Measurements from ENCODE around the gene PLXNA2.

PLXNA2 gene

GRCh38 chr1:208103597-208104513 is 140.3 kb downstream of the PLXNA2 start:
- Mint-ChIP-seq H3K27ac (peak overlapping the region in 2 of 3 experiments; percentile 12 to 63), H3K36me3 (ENCODE audit: low read depth) (peaks cover 4% of the 10 kb centered on the region), H3K4me1 (peaks cover 91% of the 10 kb centered on the region), H3K27me3 (ENCODE audit: low read depth) (peaks cover 24% of the 10 kb centered on the region), H3K4me3 (peak overlapping the region in 1 of 3 experiments; percentile 10), H3K9me3 (no peaks in the 10 kb centered on the region)
- TF ChIP-seq, protein P1, sequence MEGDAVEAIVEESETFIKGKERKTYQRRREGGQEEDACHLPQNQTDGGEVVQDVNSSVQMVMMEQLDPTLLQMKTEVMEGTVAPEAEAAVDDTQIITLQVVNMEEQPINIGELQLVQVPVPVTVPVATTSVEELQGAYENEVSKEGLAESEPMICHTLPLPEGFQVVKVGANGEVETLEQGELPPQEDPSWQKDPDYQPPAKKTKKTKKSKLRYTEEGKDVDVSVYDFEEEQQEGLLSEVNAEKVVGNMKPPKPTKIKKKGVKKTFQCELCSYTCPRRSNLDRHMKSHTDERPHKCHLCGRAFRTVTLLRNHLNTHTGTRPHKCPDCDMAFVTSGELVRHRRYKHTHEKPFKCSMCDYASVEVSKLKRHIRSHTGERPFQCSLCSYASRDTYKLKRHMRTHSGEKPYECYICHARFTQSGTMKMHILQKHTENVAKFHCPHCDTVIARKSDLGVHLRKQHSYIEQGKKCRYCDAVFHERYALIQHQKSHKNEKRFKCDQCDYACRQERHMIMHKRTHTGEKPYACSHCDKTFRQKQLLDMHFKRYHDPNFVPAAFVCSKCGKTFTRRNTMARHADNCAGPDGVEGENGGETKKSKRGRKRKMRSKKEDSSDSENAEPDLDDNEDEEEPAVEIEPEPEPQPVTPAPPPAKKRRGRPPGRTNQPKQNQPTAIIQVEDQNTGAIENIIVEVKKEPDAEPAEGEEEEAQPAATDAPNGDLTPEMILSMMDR (IDR thresholded peaks at IDR 0.05; ENCODE audit: unreplicated experiment in 3 of 3) = no peak

- H3K4me1 Mint-ChIP-seq = peaks cover 76% of the 10 kb centered on the region
- H3K27ac Mint-ChIP-seq = peak overlapping the region in 2 of 3 experiments; percentile 24 to 82
Observed at GRCh38 chr1:208101661-208102431, 142.3 kb downstream of the PLXNA2 start.

GRCh38 chr1:208100906-208101305 is 143.3 kb downstream of the PLXNA2 start:
- Mint-ChIP-seq H3K36me3 (ENCODE audit: low read depth) (peaks cover 16% of the 10 kb centered on the region), H3K4me1 (peaks cover 67% of the 10 kb centered on the region), H3K9me3 (no peaks in the 10 kb centered on the region), H3K27ac (peak overlapping the region in 2 of 3 experiments; percentile 20 to 24), H3K4me3 (peak overlapping the region in 1 of 3 experiments; percentile 10), H3K27me3 (ENCODE audit: low read depth) (peaks cover 28% of the 10 kb centered on the region)
- TF ChIP-seq, protein P1 (IDR thresholded peaks at IDR 0.05; ENCODE audit: unreplicated experiment in 3 of 3) = no peak

More at GRCh38 chr1:208101661-208102431, 142.3 kb downstream of the PLXNA2 start:
- H3K36me3 Mint-ChIP-seq (ENCODE audit: low read depth) = peaks cover 14% of the 10 kb centered on the region
- H3K4me3 Mint-ChIP-seq = peak overlapping the region in 1 of 3 experiments; percentile 7
- TF ChIP-seq, protein P1 (IDR thresholded peaks at IDR 0.05; ENCODE audit: unreplicated experiment in 3 of 3) = no peak
- H3K27me3 Mint-ChIP-seq (ENCODE audit: low read depth) = peaks cover 28% of the 10 kb centered on the region
- no peaks in the 10 kb centered on the region for H3K9me3 Mint-ChIP-seq

GRCh38 chr1:208100106-208100505 is 144.1 kb downstream of the PLXNA2 start:
- Mint-ChIP-seq H3K27ac (no peak overlapping the region), H3K4me3 (no peak overlapping the region), H3K9me3 (no peaks in the 10 kb centered on the region), H3K4me1 (peaks cover 59% of the 10 kb centered on the region), H3K36me3 (ENCODE audit: low read depth) (peaks cover 24% of the 10 kb centered on the region), H3K27me3 (ENCODE audit: low read depth) (peaks cover 24% of the 10 kb centered on the region)
- TF ChIP-seq, protein P1 (IDR thresholded peaks at IDR 0.05; ENCODE audit: unreplicated experiment in 3 of 3) = no peak

DNA sequence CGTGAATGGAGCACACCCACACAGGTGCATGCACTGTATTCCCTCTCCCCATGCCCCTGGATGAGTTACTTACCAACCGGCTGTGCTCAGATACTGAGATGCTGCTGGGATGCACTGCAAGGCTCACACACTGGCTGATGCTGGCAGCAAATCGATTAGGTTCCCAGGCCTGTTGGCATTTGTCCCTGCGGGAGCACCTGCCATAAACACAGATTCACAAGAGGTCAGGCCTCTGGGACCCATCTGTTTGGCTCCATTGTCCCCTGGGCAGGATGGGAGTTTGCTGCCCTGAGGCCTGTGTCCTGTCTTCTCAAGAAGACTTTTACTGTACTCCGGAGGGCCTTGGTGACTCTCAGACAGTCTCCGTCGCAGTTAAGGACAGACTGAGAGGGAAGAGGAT is 145.4 kb downstream of the PLXNA2 start:
- Mint-ChIP-seq H3K27ac (peak overlapping the region in 2 of 3 experiments; percentile 14 to 33), H3K4me1 (peaks cover 50% of the 10 kb centered on the region), H3K27me3 (ENCODE audit: low read depth) (peaks cover 19% of the 10 kb centered on the region), H3K4me3 (no peak overlapping the region), H3K9me3 (no peaks in the 10 kb centered on the region), H3K36me3 (ENCODE audit: low read depth) (peaks cover 31% of the 10 kb centered on the region)
- TF ChIP-seq, protein P1 (IDR thresholded peaks at IDR 0.05; ENCODE audit: unreplicated experiment in 3 of 3) = no peak

All from nephron (organoid).